SK-N-MC (cell line): ENCODE data around the gene CD53.
"Not testable (repeated sequence)": the region's sequence is repeated elsewhere in the genome, so short reads cannot be mapped to it uniquely, and the experiment has no call there.

Source experiments
- EZH2 ChIP-seq: fragments of 200-600 bp; sonication (generic); IDR thresholded peaks from one replicate; pipeline ENCODE4 v1.6.1; 2017; ENCODE audit warnings: antibody characterized with exemption
- FOXP2 ChIP-seq: optimal IDR thresholded peaks from 2 replicates; pipeline ENCODE3; 2011; ENCODE audit warnings: mild to moderate bottlenecking, moderate library complexity; ENCODE audit not compliant: insufficient read depth; ENCODE audit errors: extremely low read length, control extremely low read depth
- POLR2AphosphoS5 ChIP-seq: IDR thresholded peaks from 2 replicates; pipeline ENCODE4 v1.6.1; 2012; ENCODE audit warnings: mild to moderate bottlenecking, low read depth, low read length, borderline replicate concordance

GRCh38 chr1:110931097-110931496 lies 58.1 kb downstream of the CD53 start:
- TF ChIP-seq EZH2, POLR2AphosphoS5, FOXP2: not testable (repeated sequence)
